ENCODE measurements around the gene MCC. TPM values are rescaled to one million over a fixed set of nuclear protein-coding genes. Genes with fewer than 3 reads are reported as not detected.
A peak's percentile ranks its signal among the peaks of the same experiment; 100 is the strongest.

MCC gene
- total and polyA plus RNA-seq, 2 of the 4 experiments (the other 2 are of a cell fraction): 5.0 to 20.6 TPM

DNA sequence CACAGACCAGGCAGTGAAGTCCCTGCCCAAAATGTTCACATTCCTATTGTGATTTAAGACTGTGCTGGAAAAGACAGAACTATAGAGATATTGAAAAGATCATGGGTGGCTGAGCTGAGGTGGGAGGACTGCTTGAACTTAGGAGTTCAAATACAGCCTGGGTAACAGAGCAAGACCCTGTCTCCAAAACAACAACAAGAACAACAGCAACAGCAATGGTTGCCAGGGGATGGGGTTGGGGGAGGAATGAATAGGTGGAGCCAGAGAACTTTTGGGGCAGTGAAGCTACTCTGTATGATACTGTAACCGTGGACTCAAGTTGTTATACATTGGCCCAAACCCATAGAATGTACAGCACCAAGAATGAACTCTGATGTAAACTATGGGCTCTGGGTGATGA lies 423.4 kb downstream of the MCC start:
- BruUV-seq (replicated peaks): no TSS peak
- no peak overlapping the region for H2BK120ac ChIP-seq (ENCODE audit: low read depth, low read length)
- no peak overlapping the region for H3K9ac ChIP-seq (ENCODE audit: low read depth, low read length)
- H2AK5ac ChIP-seq (ENCODE audit: low read depth, low read length): peak overlapping the region; percentile 46; the same call in 1 of the 2 replicates
- WGBS, 2 experiments (ENCODE audit: extremely low coverage in 2 of 2, insufficient read length in 1 of 2): no CpG with 5 or more reads among the region's 1 CpG
- in situ Hi-C loops (cut with MboI; ENCODE audit: low sequenced_read_pairs): no loop called here
- ATAC-seq (ENCODE audit: low read depth): no peak
- H4K91ac ChIP-seq (ENCODE audit: insufficient read depth, low read depth, low read length): no peak overlapping the region
- no peak overlapping the region for H3K4me3 ChIP-seq (ENCODE audit: insufficient read depth, low read depth, low read length)
- dilution Hi-C loops (cut with HindIII; ENCODE audit: low sequenced_read_pairs, unreplicated experiment): no loop called here
- no peak overlapping the region for H2AFZ ChIP-seq (replicated peaks; ENCODE audit: low read length, poor library complexity)
- intact Hi-C loops (cut with micrococcal nuclease): loop anchor here (5.0 to 10.0 kb wide), 2 partner anchors 207 to 230 kb away; no protein-coding TSS in a partner anchor
- ChIA-PET CTCF (interaction anchor here (1.2 kb wide), 1 partner anchor 44 kb away, joined by 3 read pairs; no protein-coding TSS in a partner anchor), POLR2A (ENCODE audit: unreplicated experiment) (no interaction called here)
- H3K4ac ChIP-seq (ENCODE audit: low read depth, low read length): peak overlapping the region; percentile 32; the same call in 1 of the 2 replicates
- H3K36me3 ChIP-seq (ENCODE audit: control insufficient read depth, insufficient read depth, low read length): peaks cover 43% of the 10 kb centered on the region
- TF ChIP-seq, protein P1, sequence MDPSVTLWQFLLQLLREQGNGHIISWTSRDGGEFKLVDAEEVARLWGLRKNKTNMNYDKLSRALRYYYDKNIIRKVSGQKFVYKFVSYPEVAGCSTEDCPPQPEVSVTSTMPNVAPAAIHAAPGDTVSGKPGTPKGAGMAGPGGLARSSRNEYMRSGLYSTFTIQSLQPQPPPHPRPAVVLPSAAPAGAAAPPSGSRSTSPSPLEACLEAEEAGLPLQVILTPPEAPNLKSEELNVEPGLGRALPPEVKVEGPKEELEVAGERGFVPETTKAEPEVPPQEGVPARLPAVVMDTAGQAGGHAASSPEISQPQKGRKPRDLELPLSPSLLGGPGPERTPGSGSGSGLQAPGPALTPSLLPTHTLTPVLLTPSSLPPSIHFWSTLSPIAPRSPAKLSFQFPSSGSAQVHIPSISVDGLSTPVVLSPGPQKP (IDR thresholded peaks at IDR 0.05; ENCODE audit: borderline replicate concordance, low read depth, low read length): no peak
- TF ChIP-seq RAD21 (IDR thresholded peaks at IDR 0.05; ENCODE audit: low read length) (no peak), RFX5 (IDR thresholded peaks at IDR 0.05; ENCODE audit: low read depth, low read length) (no peak), CEBPB (IDR thresholded peaks at IDR 0.05; ENCODE audit: low read depth, low read length) (no peak), MAFK (IDR thresholded peaks at IDR 0.05; ENCODE audit: low read depth, low read length) (no peak), FOS (IDR thresholded peaks at IDR 0.05; ENCODE audit: low read depth, low read length) (no peak), MXI1 (IDR thresholded peaks at IDR 0.05; ENCODE audit: borderline replicate concordance, low read depth, low read length) (no peak), SMC3 (IDR thresholded peaks at IDR 0.05; ENCODE audit: low read depth, low read length) (no peak)
- TF ChIP-seq, protein P2, sequence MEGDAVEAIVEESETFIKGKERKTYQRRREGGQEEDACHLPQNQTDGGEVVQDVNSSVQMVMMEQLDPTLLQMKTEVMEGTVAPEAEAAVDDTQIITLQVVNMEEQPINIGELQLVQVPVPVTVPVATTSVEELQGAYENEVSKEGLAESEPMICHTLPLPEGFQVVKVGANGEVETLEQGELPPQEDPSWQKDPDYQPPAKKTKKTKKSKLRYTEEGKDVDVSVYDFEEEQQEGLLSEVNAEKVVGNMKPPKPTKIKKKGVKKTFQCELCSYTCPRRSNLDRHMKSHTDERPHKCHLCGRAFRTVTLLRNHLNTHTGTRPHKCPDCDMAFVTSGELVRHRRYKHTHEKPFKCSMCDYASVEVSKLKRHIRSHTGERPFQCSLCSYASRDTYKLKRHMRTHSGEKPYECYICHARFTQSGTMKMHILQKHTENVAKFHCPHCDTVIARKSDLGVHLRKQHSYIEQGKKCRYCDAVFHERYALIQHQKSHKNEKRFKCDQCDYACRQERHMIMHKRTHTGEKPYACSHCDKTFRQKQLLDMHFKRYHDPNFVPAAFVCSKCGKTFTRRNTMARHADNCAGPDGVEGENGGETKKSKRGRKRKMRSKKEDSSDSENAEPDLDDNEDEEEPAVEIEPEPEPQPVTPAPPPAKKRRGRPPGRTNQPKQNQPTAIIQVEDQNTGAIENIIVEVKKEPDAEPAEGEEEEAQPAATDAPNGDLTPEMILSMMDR (conservative IDR thresholded peaks at IDR 0.05; ENCODE audit: low read depth, low read length): no peak
- TF ChIP-seq, protein P3, sequence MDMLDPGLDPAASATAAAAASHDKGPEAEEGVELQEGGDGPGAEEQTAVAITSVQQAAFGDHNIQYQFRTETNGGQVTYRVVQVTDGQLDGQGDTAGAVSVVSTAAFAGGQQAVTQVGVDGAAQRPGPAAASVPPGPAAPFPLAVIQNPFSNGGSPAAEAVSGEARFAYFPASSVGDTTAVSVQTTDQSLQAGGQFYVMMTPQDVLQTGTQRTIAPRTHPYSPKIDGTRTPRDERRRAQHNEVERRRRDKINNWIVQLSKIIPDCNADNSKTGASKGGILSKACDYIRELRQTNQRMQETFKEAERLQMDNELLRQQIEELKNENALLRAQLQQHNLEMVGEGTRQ (IDR thresholded peaks at IDR 0.05; ENCODE audit: low read depth, low read length): no peak
- H2AK9ac ChIP-seq (replicated peaks; ENCODE audit: low read depth, low read length, poor library complexity): no peak overlapping the region
- no peak overlapping the region for H4K5ac ChIP-seq (ENCODE audit: low read depth, low read length)
- no peak overlapping the region for H3K27ac ChIP-seq (ENCODE audit: insufficient read depth, low read length)
- H3K9me1 ChIP-seq (ENCODE audit: insufficient read depth, low read length): peaks cover 26% of the 10 kb centered on the region
- no peak overlapping the region for H3K56ac ChIP-seq (ENCODE audit: extremely low read depth, insufficient read depth, low read length)
- DNase-seq: no peak
- H4K20me1 ChIP-seq (ENCODE audit: insufficient read depth, low read length): no peaks in the 10 kb centered on the region
- peaks cover 0 to 7% of the 10 kb centered on the region in 2 experiments; a peak in 2 of 4 replicates for H3K79me1 ChIP-seq (ENCODE audit: low read depth in 1 of 2, low read length in 2 of 2)
- no peak overlapping the region for H3K23ac ChIP-seq (ENCODE audit: low read depth, low read length)
- no peaks in the 10 kb centered on the region for H3K9me3 ChIP-seq (ENCODE audit: control insufficient read depth, insufficient read depth, low read length)
- H3K27me3 ChIP-seq (ENCODE audit: control insufficient read depth, insufficient read depth, low read length): no peaks in the 10 kb centered on the region
- H4K8ac ChIP-seq (ENCODE audit: low read depth in 2 of 2, low read length in 2 of 2): no peak overlapping the region
- 0 out of 2 replicates have a peak overlapping the region, but pooled peaks have one; percentile 9 for H3K14ac ChIP-seq (replicated peaks; ENCODE audit: low read depth, low read length)
- no peak overlapping the region; the same call in 1 of the 2 replicates for H2BK20ac ChIP-seq (ENCODE audit: low read depth, low read length)
- H3K18ac ChIP-seq (ENCODE audit: low read depth, low read length): no peak overlapping the region
- no peak overlapping the region for H3K4me2 ChIP-seq (ENCODE audit: low read depth, low read length)
- H2BK15ac ChIP-seq (ENCODE audit: low read depth, low read length): peak overlapping the region; percentile 37; the same call in 1 of the 3 replicates
- peaks cover 25% of the 10 kb centered on the region for H3K4me1 ChIP-seq (ENCODE audit: control insufficient read depth, insufficient read depth, low read length)
- H2BK5ac ChIP-seq (ENCODE audit: low read depth, low read length, poor library complexity, severe bottlenecking): no peak overlapping the region
